ENCODE data around the gene ZNHIT1. TPM values are rescaled to one million over a fixed set of nuclear protein-coding genes. Genes with fewer than 3 reads are reported as not detected.
A peak's percentile ranks its signal among the peaks of the same experiment; 100 is the strongest.

ZNHIT1 gene
- polyA plus RNA-seq, 2 of the 4 experiments (the other 2 are of a cell fraction), result 33.2 to 55.9 TPM

GRCh38 chr7:101244375-101245146, 26.6 kb downstream of the ZNHIT1 start, which contains the start of gene FIS1 (continued):
- no peak for TF ChIP-seq REST (IDR thresholded peaks at IDR 0.05)
- no peak for TF ChIP-seq ZSCAN20 (CRISPR knock-in tag; IDR thresholded peaks at IDR 0.05)
- peak; percentile 65 for TF ChIP-seq MAX (IDR thresholded peaks at IDR 0.05)
- no peak for TF ChIP-seq CHD4 (IDR thresholded peaks at IDR 0.05; ENCODE audit: borderline replicate concordance)
- TF ChIP-seq EHF (CRISPR knock-in tag; IDR thresholded peaks at IDR 0.05), result no peak
- TF ChIP-seq FOSB (CRISPR knock-in tag; IDR thresholded peaks at IDR 0.05), result no peak

- CTCF ChIA-PET, result interaction anchor here (1.2 to 5.3 kb wide), 16 partner anchors 9 to 276 kb away, joined by 3 to 60 read pairs (median 6); partner anchors contain the start of genes AP1S1, MUC12, PLOD3 and ZNHIT1
- TF ChIP-seq CHD4 (IDR thresholded peaks at IDR 0.05; ENCODE audit: borderline replicate concordance) (0 out of 2 replicates have a peak, but pooled peaks have one; percentile 23), NR3C1 (IDR thresholded peaks at IDR 0.05) (no peak), USF2 (IDR thresholded peaks at IDR 0.05) (peak; percentile 70), NFE2L2 (conservative IDR thresholded peaks at IDR 0.05; ENCODE audit: low read length) (no peak), POLR2A (IDR thresholded peaks at IDR 0.05; ENCODE audit: low read length) (peak; percentile 79), HES2 (IDR thresholded peaks at IDR 0.05) (no peak), BCL3 (IDR thresholded peaks at IDR 0.05) (peak; percentile 61; the same call in 1 of the 3 replicates), JUN (IDR thresholded peaks at IDR 0.05) (peak in 1 of 2 experiments; percentile 13; a peak in 1 of 5 replicates), EP300 (IDR thresholded peaks at IDR 0.05) (no peak), RARB (CRISPR knock-in tag; IDR thresholded peaks at IDR 0.05) (no peak)
- DNase-seq (ENCODE audit: low read depth in 1 of 2, low spot score in 1 of 2) (no peak), ATAC-seq (no peak), FAIRE-seq (no peak)
- Histone ChIP-seq H3K9me3 (no peaks in the 10 kb centered on the region), H3K4me1 (peaks cover 15% of the 10 kb centered on the region), H3K4me2 (peak overlapping the region; percentile 96), H3K4me3 (peak overlapping the region; percentile 88), H3K27ac (peak overlapping the region; percentile 86 to 93)
- 59% methylated on average over 20 of the region's 32 CpGs for WGBS (ENCODE audit: missing lambda C conversion rate)
- POLR2A ChIA-PET, result interaction anchor here (1.4 to 2.7 kb wide), 3 partner anchors 10 to 101 kb away, joined by 3 to 15 read pairs (median 4); partner anchors contain the start of genes PLOD3 and ZNHIT1
These were observed 27.2 kb downstream of the ZNHIT1 start for GRCh38 chr7:101245147-101245668.

- H3K4me2 ChIP-seq, result no peak overlapping the region
- ChIA-PET CTCF (interaction anchor here (0.6 to 1.9 kb wide), 5 partner anchors 28 to 153 kb away, joined by 3 to 10 read pairs (median 4); no protein-coding TSS in a partner anchor), POLR2A (no interaction called here)
- peaks cover 22% of the 10 kb centered on the region for H3K4me1 ChIP-seq
- TF ChIP-seq MAX (IDR thresholded peaks at IDR 0.05) (no peak), HEYL (CRISPR knock-in tag; IDR thresholded peaks at IDR 0.05) (no peak), PHF8 (IDR thresholded peaks at IDR 0.05; ENCODE audit: borderline replicate concordance, low read depth) (no peak), ATOH8 (CRISPR knock-in tag; IDR thresholded peaks at IDR 0.05; ENCODE audit: low read depth) (no peak), GATA3 (IDR thresholded peaks at IDR 0.05; ENCODE audit: borderline replicate concordance) (no peak), CBX8 (IDR thresholded peaks at IDR 0.05) (no peak)
- H3K27ac ChIP-seq, result no peak overlapping the region
- no peak for FAIRE-seq
- H3K4me3 ChIP-seq, result no peak overlapping the region
- no peaks in the 10 kb centered on the region for H3K9me3 ChIP-seq
- peak in 1 of 2 experiments; percentile 25 for DNase-seq (ENCODE audit: low read depth in 1 of 2, low spot score in 1 of 2)
- WGBS (ENCODE audit: missing lambda C conversion rate), result 94% methylated on average over 5 of the region's 5 CpGs
- ATAC-seq, result no peak
These were observed 30.3 kb downstream of the ZNHIT1 start for GRCh38 chr7:101248276-101248675.
